Smooth muscle cell of bladder (primary cell): ENCODE data around the gene IGFL3. TPM values are rescaled to one million over a fixed set of nuclear protein-coding genes. Genes with fewer than 3 reads are reported as not detected.

ENCODE experiments used
- total RNA-seq: library from RNA; depleted of rRNA; stranded (reverse); fragments of >200 nt; gene quantifications from 2 replicates; pipeline ENCODE4 v1.2.3, GENCODE V29; 2014

IGFL3 gene
- not detected in 2 replicates for total RNA-seq

DNA sequence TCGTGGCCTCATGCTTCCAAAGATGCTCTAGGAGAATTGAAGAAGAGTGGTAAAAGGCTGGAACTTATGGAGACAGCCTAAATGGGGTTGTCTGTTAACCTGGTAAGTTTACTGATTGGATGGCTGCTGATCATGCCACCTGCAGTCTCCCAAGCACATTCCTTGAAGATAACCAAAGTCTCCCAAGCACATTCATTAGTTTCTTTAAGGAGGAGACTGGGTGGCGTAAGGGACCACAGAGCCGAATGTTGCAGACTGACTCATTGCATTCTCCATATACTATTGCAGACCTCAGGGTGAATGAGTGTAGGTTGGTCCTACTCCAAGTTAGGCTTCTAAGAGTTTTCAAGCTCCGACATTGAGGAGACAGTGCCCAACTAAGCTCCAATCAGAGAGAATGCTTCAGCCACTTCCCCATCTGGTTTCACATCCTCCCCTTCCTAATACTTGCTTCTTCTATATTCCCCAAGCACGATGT is at the start of gene IGFL3:
TSS of gene IGFL3 (minus strand) at position 51 of the 478 bp plus-strand sequence. CDS start at position 12, 39 bp downstream.

GRCh38 chr19:46147791-46148288 is 23.4 kb upstream of the IGFL3 start, which contains the start of gene IGFL2:
TSS of gene IGFL2 (plus strand) at chr19:46148238. CDS start at chr19:46148279, 41 bp downstream.

Other genes starting within 250 kb of the IGFL3 start
- gene IRF2BP1, start 238.5 kb downstream of the IGFL3 start, total RNA-seq = 18.6 and 22.7 TPM in 2 replicates
- gene MYPOP, start 222.1 kb downstream of the IGFL3 start, total RNA-seq = 0.85 and 0.92 TPM in 2 replicates
- gene NANOS2, start 209.9 kb downstream of the IGFL3 start, total RNA-seq = not detected in 2 replicates
- gene NOVA2, start 150.8 kb downstream of the IGFL3 start, total RNA-seq = under 0.01 TPM in 2 replicates
- 5.7 and 7.2 TPM in 2 replicates for gene CCDC61, start 129.2 kb downstream of the IGFL3 start, total RNA-seq
- gene PGLYRP1, start 101.6 kb downstream of the IGFL3 start, total RNA-seq = not detected in 2 replicates
- not detected in 2 replicates for gene IGFL4, start 83.7 kb downstream of the IGFL3 start, total RNA-seq
- not detected in 2 replicates for gene IGFL2, start 23.6 kb upstream of the IGFL3 start, total RNA-seq
- gene IGFL1, start 105.1 kb upstream of the IGFL3 start, total RNA-seq = not detected in 2 replicates
- gene HIF3A, start 172.4 kb upstream of the IGFL3 start, total RNA-seq = 0.14 and 0.28 TPM in 2 replicates
- gene PPP5C, start 222.4 kb upstream of the IGFL3 start, total RNA-seq = 46.5 and 51.3 TPM in 2 replicates